Endodermal cell (in vitro differentiated cells): ENCODE results near the gene KIF16B. TPM values are rescaled to one million over a fixed set of nuclear protein-coding genes. Genes with fewer than 3 reads are reported as not detected.

ENCODE experiments used
- DNase-seq: peaks from one replicate; pipeline ENCODE4 v3.0.0-alpha.2; 2017
- H3K27ac ChIP-seq: 2 replicates; pipeline ENCODE4 v1.5.1; 2013; ENCODE audit warnings: mild to moderate bottlenecking, low read depth, low read length, moderate library complexity
- H3K27me3 ChIP-seq: 2 replicates; pipeline ENCODE4 v1.6.1; 2013; ENCODE audit warnings: mild to moderate bottlenecking, low read length, moderate library complexity; ENCODE audit not compliant: insufficient read depth, control insufficient read depth, poor library complexity, severe bottlenecking
- H3K36me3 ChIP-seq: 2 replicates; pipeline ENCODE4 v1.7.0; 2013; ENCODE audit warnings: mild to moderate bottlenecking, low read length, moderate library complexity; ENCODE audit not compliant: control insufficient read depth, insufficient read depth
- H3K4me1 ChIP-seq: one replicate; pipeline ENCODE4 v1.7.0; 2013; ENCODE audit warnings: low read length; ENCODE audit not compliant: control insufficient read depth, insufficient read depth
- H3K4me3 ChIP-seq: 2 replicates; pipeline ENCODE4 v1.5.1; 2013; ENCODE audit warnings: mild to moderate bottlenecking, low read length, moderate library complexity
- H3K9ac ChIP-seq: 2 replicates; pipeline ENCODE4 v1.6.1; 2013; ENCODE audit warnings: mild to moderate bottlenecking, low read length, moderate library complexity; ENCODE audit not compliant: poor library complexity, severe bottlenecking; ENCODE audit errors: extremely low read depth
- H3K9me3 ChIP-seq: 2 replicates; pipeline ENCODE4 v1.6.1; 2013; ENCODE audit warnings: mild to moderate bottlenecking, low read length, moderate library complexity; ENCODE audit not compliant: control insufficient read depth
- H3K27ac Mint-ChIP-seq: 2 replicates; pipeline ENCODE4 v1.8.0; 2020; ENCODE audit warnings: mixed read lengths
- H3K27me3 Mint-ChIP-seq: 2 replicates; pipeline ENCODE4 v1.8.0; 2021; ENCODE audit warnings: mild to moderate bottlenecking, mixed read lengths; ENCODE audit not compliant: insufficient read depth
- H3K36me3 Mint-ChIP-seq: 2 replicates; pipeline ENCODE4 v1.8.0; 2020; ENCODE audit warnings: low read depth, mixed read lengths
- H3K4me1 Mint-ChIP-seq: 2 replicates; pipeline ENCODE4 v1.8.0; 2020; ENCODE audit warnings: mixed read lengths
- H3K4me3 Mint-ChIP-seq: 2 replicates; pipeline ENCODE4 v1.8.0; 2020; ENCODE audit warnings: mild to moderate bottlenecking, moderate library complexity, mixed read lengths
- H3K9me3 Mint-ChIP-seq: 2 replicates; pipeline ENCODE4 v1.8.0; 2020; ENCODE audit warnings: mild to moderate bottlenecking, mixed read lengths
- CTCF ChIP-seq: fragments of 200-600 bp; sonication (generic); conservative IDR thresholded peaks from 2 replicates; pipeline ENCODE4 v1.5.0; 2021; ENCODE audit warnings: antibody characterized with exemption, mild to moderate bottlenecking
- WGBS, 2 experiments: methylation state at CpG; one replicate each; pipeline versions ENCODE4 v1.1.5 to v1.1.7; 2013; ENCODE audit warnings: missing lambda C conversion rate in 2 of 2, mixed read lengths in 1 of 2; ENCODE audit not compliant: insufficient coverage in 1 of 2, insufficient read length in 1 of 2; 5-methylcytosine and 5-hydroxymethylcytosine counted together
- total RNA-seq, 2 donors: library from RNA; stranded (reverse); fragmentation: NEBNext Ultra II Directional in 1 of 2; extraction: Animal tissue kit (Norgen Biotek cat#: 25700) in 1 of 2; gene quantifications; 2 replicates in 1 of 2; 3 replicates in 1 of 2; pipeline ENCODE4 v1.2.1, GENCODE V29; 2021

KIF16B gene
- total RNA-seq, 2 donors from 2014 or later, result 17.3 to 18.8 TPM

GRCh38 chr20:16589623-16590022 is 16.4 kb upstream of the KIF16B start:
- H3K9ac ChIP-seq, result no peak overlapping the region
- WGBS, 2 experiments, result 81 to 98% methylated on average over 6 to 8 of the region's 9 CpGs
- H3K4me3 Mint-ChIP-seq, result no peak overlapping the region
- H3K27ac Mint-ChIP-seq, result no peak overlapping the region
- H3K9me3 ChIP-seq, result no peaks in the 10 kb centered on the region
- no peak overlapping the region for H3K4me3 ChIP-seq
- peaks cover 17% of the 10 kb centered on the region for H3K4me1 Mint-ChIP-seq
- H3K4me1 ChIP-seq, result no peaks in the 10 kb centered on the region
- no peak for DNase-seq
- H3K27me3 Mint-ChIP-seq, result no peaks in the 10 kb centered on the region
- no peaks in the 10 kb centered on the region for H3K36me3 ChIP-seq
- no peaks in the 10 kb centered on the region for H3K9me3 Mint-ChIP-seq
- no peaks in the 10 kb centered on the region for H3K36me3 Mint-ChIP-seq
- no peak overlapping the region for H3K27ac ChIP-seq
- peak; percentile 36 for TF ChIP-seq CTCF
- no peaks in the 10 kb centered on the region for H3K27me3 ChIP-seq

DNA sequence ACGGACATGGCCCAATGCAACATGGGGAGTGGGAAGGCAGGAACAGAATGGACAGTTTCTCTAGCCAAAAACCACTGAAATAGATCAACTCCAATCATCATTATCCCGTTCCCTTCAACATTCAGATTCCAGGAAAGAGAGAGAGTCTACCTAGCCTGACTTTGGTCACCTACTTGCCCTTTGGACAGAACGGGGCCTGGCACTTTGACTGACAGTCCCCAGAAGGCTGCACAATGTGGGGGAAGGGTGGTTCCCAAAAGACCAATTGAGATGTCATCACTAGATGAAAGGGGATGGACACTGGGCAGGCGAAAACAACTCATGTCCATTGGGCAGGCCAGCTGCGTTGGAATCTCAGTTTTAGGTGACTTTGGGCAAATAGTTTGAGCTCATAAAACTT is 15.0 kb upstream of the KIF16B start:
- H3K9me3 ChIP-seq, result no peaks in the 10 kb centered on the region
- Mint-ChIP-seq H3K27me3 (no peaks in the 10 kb centered on the region), H3K27ac (no peak overlapping the region), H3K9me3 (no peaks in the 10 kb centered on the region), H3K4me1 (peaks cover 17% of the 10 kb centered on the region), H3K4me3 (no peak overlapping the region), H3K36me3 (no peaks in the 10 kb centered on the region)
- DNase-seq, result no peak
- no peak overlapping the region for H3K27ac ChIP-seq
- TF ChIP-seq CTCF, result no peak
- no peaks in the 10 kb centered on the region for H3K36me3 ChIP-seq
- H3K4me3 ChIP-seq, result no peak overlapping the region
- 93 to 100% methylated on average over 2 to 5 of the region's 5 CpGs for WGBS, 2 experiments
- H3K9ac ChIP-seq, result no peak overlapping the region
- no peaks in the 10 kb centered on the region for H3K27me3 ChIP-seq
- no peaks in the 10 kb centered on the region for H3K4me1 ChIP-seq

GRCh38 chr20:16587066-16587465 is 13.8 kb upstream of the KIF16B start:
- H3K4me3 Mint-ChIP-seq, result no peak overlapping the region
- no peak overlapping the region for H3K9ac ChIP-seq
- no peaks in the 10 kb centered on the region for H3K9me3 Mint-ChIP-seq
- no peaks in the 10 kb centered on the region for H3K27me3 ChIP-seq
- DNase-seq, result no peak
- H3K4me3 ChIP-seq, result no peak overlapping the region
- no peak for TF ChIP-seq CTCF
- H3K27me3 Mint-ChIP-seq, result no peaks in the 10 kb centered on the region
- no peaks in the 10 kb centered on the region for H3K9me3 ChIP-seq
- no peaks in the 10 kb centered on the region for H3K36me3 Mint-ChIP-seq
- H3K36me3 ChIP-seq, result no peaks in the 10 kb centered on the region
- H3K4me1 Mint-ChIP-seq, result peaks cover 10% of the 10 kb centered on the region
- no peaks in the 10 kb centered on the region for H3K4me1 ChIP-seq
- no peak overlapping the region for H3K27ac Mint-ChIP-seq
- no peak overlapping the region for H3K27ac ChIP-seq
- 86 to 89% methylated on average over 1 to 2 of the region's 2 CpGs for WGBS, 2 experiments
